Immature natural killer cell (primary cell): ENCODE results near the gene MT1B. TPM values are rescaled to one million over a fixed set of nuclear protein-coding genes. Genes with fewer than 3 reads are reported as not detected.
A peak's percentile ranks its signal among the peaks of the same experiment; 100 is the strongest.

ENCODE experiments used
- DNase-seq, 3 donors: peaks; one replicate each; pipeline ENCODE4 v3.0.0; 2022; ENCODE audit warnings: mixed read lengths in 1 of 3
- H3K27ac Mint-ChIP-seq, 6 donors: one replicate each; pipeline ENCODE4 v1.8.0; 2020; ENCODE audit warnings: mixed read lengths in 6 of 6, mild to moderate bottlenecking in 5 of 6, inconsistent platforms in 4 of 6, moderate library complexity in 3 of 6
- H3K27me3 Mint-ChIP-seq, 3 donors: one replicate each; pipeline ENCODE4 v1.8.0; 2020 to 2021; ENCODE audit warnings: low read depth in 3 of 3, mild to moderate bottlenecking in 3 of 3, mixed read lengths in 3 of 3, moderate library complexity in 3 of 3, inconsistent platforms in 1 of 3
- H3K36me3 Mint-ChIP-seq, 3 donors: one replicate each; pipeline ENCODE4 v1.8.0; 2020; ENCODE audit warnings: mixed read lengths in 3 of 3, inconsistent platforms in 2 of 3, mild to moderate bottlenecking in 2 of 3
- H3K4me1 Mint-ChIP-seq, 2 donors: one replicate each; pipeline ENCODE4 v1.8.0; 2020; ENCODE audit warnings: inconsistent platforms in 2 of 2, mild to moderate bottlenecking in 2 of 2, mixed read lengths in 2 of 2, moderate library complexity in 1 of 2
- H3K4me3 Mint-ChIP-seq, 5 donors: one replicate each; pipeline ENCODE4 v1.8.0; 2020; ENCODE audit warnings: mild to moderate bottlenecking in 5 of 5, mixed read lengths in 5 of 5, inconsistent platforms in 3 of 5, moderate library complexity in 3 of 5
- H3K9me3 Mint-ChIP-seq, 6 donors: one replicate each; pipeline ENCODE4 v1.8.0; 2020; ENCODE audit warnings: mild to moderate bottlenecking in 6 of 6, mixed read lengths in 6 of 6, inconsistent platforms in 4 of 6, moderate library complexity in 3 of 6
- polyA plus RNA-seq, 3 donors: library from polyadenylated mRNA; unstranded; fragments of 300-500 nt; fragmentation: Illumina TruSeq; gene quantifications; one replicate each; pipeline ENCODE4 v1.2.3, GENCODE V29; 2021

The MT1B gene
- not detected for polyA plus RNA-seq

GRCh38 chr16:56651586-56651985 is at the start of gene MT1B:
Gene MT1B (plus strand): TSS chr16:56651886. CDS start chr16:56651954, 68 bp downstream.
- H3K27me3 Mint-ChIP-seq: peaks cover 2 to 6% (median 3%) of the 10 kb centered on the region in 3 donors
- no peak within 1 kb of the TSS for H3K4me3 Mint-ChIP-seq
- no peaks in the 10 kb centered on the region for H3K4me1 Mint-ChIP-seq
- no peak within 1 kb of the TSS for H3K27ac Mint-ChIP-seq
- H3K36me3 Mint-ChIP-seq: no peaks in the 10 kb centered on the region
- no peak for DNase-seq
- no peaks in the 10 kb centered on the region for H3K9me3 Mint-ChIP-seq

- peaks cover 6 to 9% (median 8%) of the 10 kb centered on the region in 3 donors for H3K27me3 Mint-ChIP-seq
- peaks cover 22 to 26% of the 10 kb centered on the region in 2 donors for H3K4me1 Mint-ChIP-seq
- H3K27ac Mint-ChIP-seq: peak overlapping the region in 1 of 6 donors; percentile 37
- H3K36me3 Mint-ChIP-seq: no peaks in the 10 kb centered on the region
- H3K9me3 Mint-ChIP-seq: no peaks in the 10 kb centered on the region
- H3K4me3 Mint-ChIP-seq: no peak overlapping the region
- DNase-seq: no peak
Measured at GRCh38 chr16:56603589-56603988, 48.1 kb upstream of the MT1B start.

GRCh38 chr16:56604966-56605365 is 46.7 kb upstream of the MT1B start:
- Mint-ChIP-seq H3K9me3 (no peaks in the 10 kb centered on the region), H3K27me3 (peaks cover 7 to 13% (median 9%) of the 10 kb centered on the region in 3 donors), H3K4me3 (no peak overlapping the region), H3K36me3 (no peaks in the 10 kb centered on the region), H3K27ac (peak overlapping the region in 4 of 6 donors; percentile 2 to 81 (median 46)), H3K4me1 (peaks cover 36 to 39% of the 10 kb centered on the region in 2 donors)
- DNase-seq: no peak

- peaks cover 3 to 18% (median 9%) of the 10 kb centered on the region in 3 donors for H3K27me3 Mint-ChIP-seq
- peaks cover 41 to 42% of the 10 kb centered on the region in 2 donors for H3K4me1 Mint-ChIP-seq
- no peak for DNase-seq
- peak overlapping the region in 5 of 6 donors; percentile 14 to 95 (median 90) for H3K27ac Mint-ChIP-seq
- no peak overlapping the region for H3K4me3 Mint-ChIP-seq
- no peaks in the 10 kb centered on the region for H3K36me3 Mint-ChIP-seq
- no peaks in the 10 kb centered on the region for H3K9me3 Mint-ChIP-seq
Measured at GRCh38 chr16:56605475-56605874, 46.2 kb upstream of the MT1B start.

GRCh38 chr16:56606071-56606475 is 45.6 kb upstream of the MT1B start:
- DNase-seq: no peak
- Mint-ChIP-seq H3K36me3 (no peaks in the 10 kb centered on the region), H3K27me3 (peaks cover 2 to 19% (median 9%) of the 10 kb centered on the region in 3 donors), H3K9me3 (no peaks in the 10 kb centered on the region), H3K27ac (peak overlapping the region; percentile 83 to 97 (median 92)), H3K4me1 (peaks cover 47 to 48% of the 10 kb centered on the region in 2 donors), H3K4me3 (no peak overlapping the region)

- Mint-ChIP-seq H3K36me3 (no peaks in the 10 kb centered on the region), H3K27ac (peak overlapping the region; percentile 83 to 97 (median 92)), H3K9me3 (no peaks in the 10 kb centered on the region), H3K4me1 (peaks cover 52 to 53% of the 10 kb centered on the region in 2 donors), H3K27me3 (peaks cover 2 to 19% (median 9%) of the 10 kb centered on the region in 3 donors), H3K4me3 (peak overlapping the region; percentile 51 to 75 (median 70))
- no peak for DNase-seq
Measured at GRCh38 chr16:56606476-56607108, 45.1 kb upstream of the MT1B start.

- H3K27me3 Mint-ChIP-seq: peaks cover 2 to 19% (median 8%) of the 10 kb centered on the region in 3 donors
- peak; percentile 29 to 46 (median 46) for DNase-seq
- peak overlapping the region; percentile 64 to 97 (median 72) for H3K4me3 Mint-ChIP-seq
- no peaks in the 10 kb centered on the region for H3K9me3 Mint-ChIP-seq
- peak overlapping the region; percentile 83 to 97 (median 92) for H3K27ac Mint-ChIP-seq
- no peaks in the 10 kb centered on the region for H3K36me3 Mint-ChIP-seq
- H3K4me1 Mint-ChIP-seq: peaks cover 53 to 55% of the 10 kb centered on the region in 2 donors
Measured at GRCh38 chr16:56607109-56607618, 44.5 kb upstream of the MT1B start.

- peak overlapping the region; percentile 83 to 97 (median 92) for H3K27ac Mint-ChIP-seq
- no peaks in the 10 kb centered on the region for H3K36me3 Mint-ChIP-seq
- H3K27me3 Mint-ChIP-seq: peaks cover 2 to 19% (median 7%) of the 10 kb centered on the region in 3 donors
- H3K4me1 Mint-ChIP-seq: peaks cover 53 to 55% of the 10 kb centered on the region in 2 donors
- no peak for DNase-seq
- H3K4me3 Mint-ChIP-seq: peak overlapping the region; percentile 72 to 99 (median 75)
- H3K9me3 Mint-ChIP-seq: no peaks in the 10 kb centered on the region
Measured at GRCh38 chr16:56607675-56608042, 44.0 kb upstream of the MT1B start.

GRCh38 chr16:56608043-56608875 is 43.4 kb upstream of the MT1B start, which contains the start of gene MT2A:
Gene MT2A (plus strand): TSS chr16:56608584. CDS start chr16:56608656, 72 bp downstream.
- DNase-seq: peak; percentile 81 to 86 (median 86)
- H3K36me3 Mint-ChIP-seq: no peaks in the 10 kb centered on the region
- peak within 1 kb of the TSS; percentile 92 to 100 (median 97) for H3K4me3 Mint-ChIP-seq
- H3K27me3 Mint-ChIP-seq: peaks cover 2 to 19% (median 7%) of the 10 kb centered on the region in 3 donors
- peaks cover 53 to 55% of the 10 kb centered on the region in 2 donors for H3K4me1 Mint-ChIP-seq
- no peaks in the 10 kb centered on the region for H3K9me3 Mint-ChIP-seq
- peak within 1 kb of the TSS; percentile 88 to 97 (median 94) for H3K27ac Mint-ChIP-seq

GRCh38 chr16:56608876-56609462 is 42.7 kb upstream of the MT1B start:
- Mint-ChIP-seq H3K4me1 (peaks cover 53 to 55% of the 10 kb centered on the region in 2 donors), H3K9me3 (no peaks in the 10 kb centered on the region), H3K27me3 (peaks cover 2 to 19% (median 5%) of the 10 kb centered on the region in 3 donors), H3K27ac (peak overlapping the region; percentile 88 to 97 (median 94)), H3K36me3 (no peaks in the 10 kb centered on the region), H3K4me3 (peak overlapping the region; percentile 92 to 100 (median 97))
- DNase-seq: peak in 1 of 3 donors; percentile 7

GRCh38 chr16:56609463-56609921 is 42.2 kb upstream of the MT1B start:
- peak overlapping the region; percentile 92 to 100 (median 97) for H3K4me3 Mint-ChIP-seq
- H3K4me1 Mint-ChIP-seq: peaks cover 53 to 55% of the 10 kb centered on the region in 2 donors
- peaks cover 2 to 19% (median 5%) of the 10 kb centered on the region in 3 donors for H3K27me3 Mint-ChIP-seq
- H3K27ac Mint-ChIP-seq: peak overlapping the region; percentile 88 to 97 (median 94)
- H3K36me3 Mint-ChIP-seq: no peaks in the 10 kb centered on the region
- peak; percentile 73 to 78 (median 77) for DNase-seq
- no peaks in the 10 kb centered on the region for H3K9me3 Mint-ChIP-seq

- DNase-seq: peak; percentile 43 to 71 (median 62)
- peaks cover 2 to 19% (median 5%) of the 10 kb centered on the region in 3 donors for H3K27me3 Mint-ChIP-seq
- no peaks in the 10 kb centered on the region for H3K36me3 Mint-ChIP-seq
- H3K27ac Mint-ChIP-seq: peak overlapping the region; percentile 88 to 97 (median 94)
- peaks cover 53 to 55% of the 10 kb centered on the region in 2 donors for H3K4me1 Mint-ChIP-seq
- peak overlapping the region; percentile 92 to 100 (median 97) for H3K4me3 Mint-ChIP-seq
- no peaks in the 10 kb centered on the region for H3K9me3 Mint-ChIP-seq
Measured at GRCh38 chr16:56610017-56610608, 41.6 kb upstream of the MT1B start.
